Right lobe of liver (tissue), 4 donors: ENCODE data around the gene EML4.

Experiments used
- CTCF ChIP-seq, 4 donors: fragments of 200-600 bp in 3 of 4; fragments of 450-650 bp in 1 of 4; IDR thresholded peaks; one replicate each; pipeline versions ENCODE4 v1.5.1 to v1.8.0; 2016 to 2022; ENCODE audit warnings: antibody characterized with exemption in 4 of 4, mild to moderate bottlenecking in 2 of 4
- POLR2A ChIP-seq: fragments of 450-650 bp; IDR thresholded peaks from one replicate; pipeline ENCODE4 v1.6.1; 2017; ENCODE audit warnings: antibody characterized with exemption, mild to moderate bottlenecking
- donor health status: DM: no; HTN: no; CAD: no.
- donor health status: DM: no; HTN: no; CAD: no.
- donor health status: DM: no; HTN: yes; CAD: no.

- TF ChIP-seq CTCF (IDR thresholded peaks at IDR 0.05): no peak
- no peak for TF ChIP-seq POLR2A
These were observed 150.1 kb downstream of the EML4 start for GRCh38 chr2:42319265-42319664.
